Subcutaneous abdominal adipose tissue (tissue), 5 donors: ENCODE measurements around the gene ZNF557.
"Not testable (repeated sequence)": the region's sequence is repeated elsewhere in the genome, so short reads cannot be mapped to it uniquely, and the experiment has no call there.

Experiments
- H3K27ac ChIP-seq: one replicate; pipeline ENCODE4 v1.7.0; 2013; ENCODE audit warnings: low read depth, mild to moderate bottlenecking, inconsistent platforms, low read length, moderate library complexity
- H3K27me3 ChIP-seq, 5 donors: one replicate each; pipeline ENCODE4 v1.7.0; 2013; ENCODE audit warnings: low read length in 5 of 5, inconsistent platforms in 1 of 5; ENCODE audit not compliant: control insufficient read depth in 5 of 5, insufficient read depth in 4 of 5
- H3K36me3 ChIP-seq, 5 donors: one replicate each; pipeline ENCODE4 v1.7.0; 2013; ENCODE audit warnings: low read length in 5 of 5; ENCODE audit not compliant: control insufficient read depth in 5 of 5, insufficient read depth in 5 of 5
- H3K4me1 ChIP-seq, 5 donors: one replicate each; pipeline ENCODE4 v1.7.0; 2013; ENCODE audit warnings: low read length in 5 of 5, mild to moderate bottlenecking in 3 of 5, moderate library complexity in 1 of 5; ENCODE audit not compliant: control insufficient read depth in 5 of 5, insufficient read depth in 5 of 5
- H3K4me3 ChIP-seq, 5 donors: one replicate each; pipeline ENCODE4 v1.7.0; 2013; ENCODE audit warnings: low read length in 5 of 5, low read depth in 1 of 5
- H3K9ac ChIP-seq, 5 donors: one replicate each; pipeline ENCODE4 v1.7.0; 2013; ENCODE audit warnings: low read length in 5 of 5, mild to moderate bottlenecking in 4 of 5, moderate library complexity in 3 of 5
- H3K9me3 ChIP-seq, 5 donors: one replicate each; pipeline ENCODE4 v1.7.0; 2013; ENCODE audit warnings: low read length in 5 of 5; ENCODE audit not compliant: control insufficient read depth in 5 of 5
- donor health status: healthy.
- donor health status: healthy.
- donor health status: healthy.
- donor health status: healthy.
- donor health status: healthy.

The ZNF557 gene

DNA sequence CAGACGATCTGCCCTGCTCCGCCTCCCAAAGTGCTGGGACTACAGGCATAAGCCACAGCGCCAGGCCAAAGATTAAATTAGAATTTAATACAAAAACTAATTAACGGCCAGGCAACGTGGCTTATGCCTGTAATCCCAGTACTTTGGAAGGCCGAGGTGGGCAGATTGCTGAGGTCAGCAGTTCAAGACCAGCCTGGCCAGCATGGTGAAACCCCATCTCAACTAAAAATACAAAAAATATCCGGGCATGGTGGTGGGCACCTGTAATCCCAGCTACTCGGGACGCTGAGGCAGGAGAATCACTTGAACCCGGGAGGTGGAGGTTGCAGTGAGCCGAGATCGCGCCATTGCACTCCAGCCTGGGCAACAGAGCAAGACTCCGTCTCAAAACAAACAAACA, 13.8 kb upstream of the ZNF557 start:
- not testable (repeated sequence) for H3K27ac ChIP-seq, H3K27me3 ChIP-seq, H3K4me3 ChIP-seq, H3K9me3 ChIP-seq, H3K9ac ChIP-seq, H3K4me1 ChIP-seq, H3K36me3 ChIP-seq

DNA sequence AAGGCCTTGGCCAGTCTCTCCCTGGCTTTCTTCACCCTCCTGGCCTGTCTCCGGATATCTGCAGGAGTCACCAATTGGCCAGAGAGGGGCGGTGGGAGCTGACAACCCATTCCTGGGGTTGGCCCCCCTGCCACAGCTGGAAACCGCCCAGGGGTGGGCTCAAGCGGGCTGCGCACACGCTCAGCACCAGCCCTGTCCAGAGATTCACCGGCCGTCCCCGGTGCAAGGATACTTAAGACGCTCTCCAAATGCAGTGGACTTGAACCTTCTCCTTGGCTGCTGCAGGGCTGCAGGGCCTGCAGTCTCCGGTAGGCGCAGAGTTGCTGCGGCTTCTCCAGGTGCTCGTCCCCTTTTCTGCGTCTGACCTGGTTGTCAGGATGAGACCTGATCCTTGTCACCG, 13.1 kb upstream of the ZNF557 start:
- not testable (repeated sequence) for H3K4me1 ChIP-seq, H3K9ac ChIP-seq, H3K4me3 ChIP-seq, H3K27ac ChIP-seq, H3K9me3 ChIP-seq, H3K27me3 ChIP-seq, H3K36me3 ChIP-seq

DNA sequence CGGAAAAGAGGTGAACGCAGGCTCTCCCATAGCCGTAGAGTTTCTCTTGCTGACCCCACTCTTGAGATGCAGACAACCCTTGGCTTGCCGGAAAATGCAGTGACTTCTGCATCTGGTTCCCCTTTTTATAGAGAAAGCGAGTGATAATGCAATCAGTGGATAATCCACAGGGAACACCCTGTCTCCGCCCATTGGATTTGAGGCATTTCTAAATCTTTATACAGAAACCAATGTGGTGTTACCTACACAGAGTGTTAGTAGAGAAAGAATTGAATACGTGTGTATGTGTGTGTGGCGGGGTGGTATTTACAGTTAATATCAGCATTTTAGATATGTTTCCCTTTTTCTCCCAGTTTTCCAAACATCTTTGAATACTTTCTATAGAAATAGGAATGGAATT, 10.9 kb upstream of the ZNF557 start, which contains the start of gene MBD3L3:
TSS of gene MBD3L3 (minus strand) at position 101 of the 400 bp plus-strand sequence. CDS start at position 30, 71 bp downstream.
- not testable (repeated sequence) for H3K9me3 ChIP-seq, H3K36me3 ChIP-seq, H3K4me3 ChIP-seq, H3K27me3 ChIP-seq, H3K27ac ChIP-seq, H3K9ac ChIP-seq, H3K4me1 ChIP-seq

DNA sequence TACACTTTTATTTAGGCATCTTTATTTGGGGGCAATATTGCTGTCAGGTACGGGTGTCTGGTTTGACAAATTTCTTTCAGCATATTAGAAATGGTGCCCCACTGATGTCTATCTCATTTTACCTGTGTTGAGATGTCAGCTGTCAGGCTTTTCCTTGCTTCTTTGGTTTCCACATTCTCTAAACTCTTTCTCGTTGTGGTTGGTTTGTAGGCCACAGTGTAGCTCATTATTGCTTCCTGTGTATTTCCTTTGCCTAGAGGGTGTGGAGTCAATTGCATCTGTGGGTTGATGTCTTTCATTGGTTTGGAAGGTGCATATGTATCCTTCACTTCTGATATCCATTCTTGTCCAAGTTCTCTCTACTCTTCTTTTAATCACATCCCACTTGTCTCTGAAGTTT, 9.5 kb upstream of the ZNF557 start:
- not testable (repeated sequence) for H3K9ac ChIP-seq, H3K4me1 ChIP-seq, H3K4me3 ChIP-seq, H3K9me3 ChIP-seq, H3K27ac ChIP-seq, H3K36me3 ChIP-seq, H3K27me3 ChIP-seq

DNA sequence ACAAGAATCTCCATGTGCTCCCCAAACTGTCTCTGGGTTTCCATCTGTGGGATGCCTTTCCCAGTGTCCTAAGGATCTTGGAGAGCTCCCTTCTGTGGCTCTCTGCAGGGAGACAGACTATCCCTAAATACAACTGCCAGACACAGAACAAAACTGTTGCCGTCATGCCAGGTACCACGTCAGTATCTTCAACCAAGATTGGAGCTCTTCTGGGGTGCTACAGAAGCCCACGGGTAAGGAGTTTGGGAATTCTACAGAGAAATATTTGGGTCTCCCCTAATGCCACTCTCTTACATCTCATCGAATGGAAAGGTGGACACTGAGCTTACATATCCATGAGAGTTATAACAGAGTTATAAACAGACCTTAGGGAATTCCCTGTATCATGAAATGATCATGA, 6.2 kb upstream of the ZNF557 start:
- Histone ChIP-seq H3K27ac (no peak overlapping the region), H3K9ac (no peak overlapping the region), H3K4me3 (no peak overlapping the region), H3K27me3 (no peaks in the 10 kb centered on the region), H3K36me3 (no peaks in the 10 kb centered on the region), H3K4me1 (no peaks in the 10 kb centered on the region), H3K9me3 (peaks cover 0 to 3% (median 0%) of the 10 kb centered on the region in 5 donors)

DNA sequence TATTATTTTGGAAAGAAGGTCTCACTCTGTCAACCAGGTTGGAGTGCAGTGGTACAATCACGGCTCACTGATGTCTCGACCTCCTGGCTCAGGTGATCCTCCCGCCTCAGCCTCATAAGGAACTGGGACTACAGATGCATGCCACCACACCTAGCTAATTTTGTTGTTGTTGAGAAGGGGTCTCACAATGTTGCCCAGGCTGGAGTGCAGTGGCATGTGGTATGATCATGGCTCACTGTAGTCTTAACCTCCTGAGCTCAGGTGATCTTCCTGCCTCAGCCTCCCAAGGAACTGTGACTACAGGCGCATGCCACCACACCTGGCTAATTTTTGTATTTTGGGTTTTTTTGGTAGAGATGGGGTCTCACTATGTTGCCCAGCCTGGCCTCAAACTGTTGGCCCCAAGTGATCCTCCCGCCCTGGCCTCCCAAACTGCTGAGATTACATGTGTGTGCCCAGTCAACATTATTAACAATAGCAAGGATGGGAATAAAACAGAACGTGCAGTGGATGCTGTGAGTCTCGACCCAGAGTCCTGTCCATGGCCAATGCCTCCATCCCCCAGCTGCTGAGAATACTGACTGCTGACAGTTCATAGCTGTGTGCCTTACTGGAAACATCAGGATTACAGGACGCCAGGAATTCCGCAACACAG, 5.6 kb upstream of the ZNF557 start:
- Histone ChIP-seq H3K9ac (no peak overlapping the region), H3K27ac (no peak overlapping the region), H3K27me3 (no peaks in the 10 kb centered on the region), H3K4me1 (peaks cover 0 to 4% (median 0%) of the 10 kb centered on the region in 5 donors), H3K36me3 (no peaks in the 10 kb centered on the region), H3K9me3 (peaks cover 0 to 3% (median 0%) of the 10 kb centered on the region in 5 donors), H3K4me3 (no peak overlapping the region)

DNA sequence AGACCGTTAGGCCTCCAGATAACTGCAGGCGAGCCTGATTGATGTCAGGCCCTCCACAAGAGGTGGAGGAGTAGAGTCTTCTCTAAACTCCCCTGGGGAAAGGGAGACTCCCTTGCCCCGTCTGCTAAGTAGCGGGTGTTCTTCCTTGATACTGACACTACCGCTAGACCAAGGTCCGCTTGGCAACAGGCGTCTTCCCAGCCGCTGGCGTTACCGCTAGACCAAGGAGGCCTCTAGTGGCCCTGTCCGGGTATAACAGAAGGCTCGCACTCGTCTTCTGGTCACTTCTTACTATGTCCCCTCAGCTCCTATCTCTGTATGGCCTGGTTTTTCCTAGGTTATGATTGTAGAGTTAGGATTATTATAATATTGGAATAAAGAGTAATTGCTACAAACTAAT, 2.4 kb upstream of the ZNF557 start:
- H3K36me3 ChIP-seq, H3K9me3 ChIP-seq, H3K27ac ChIP-seq, H3K27me3 ChIP-seq, H3K4me3 ChIP-seq, H3K9ac ChIP-seq: not testable (repeated sequence)
- peaks cover 0 to 17% (median 13%) of the 10 kb centered on the region in 5 donors for H3K4me1 ChIP-seq

DNA sequence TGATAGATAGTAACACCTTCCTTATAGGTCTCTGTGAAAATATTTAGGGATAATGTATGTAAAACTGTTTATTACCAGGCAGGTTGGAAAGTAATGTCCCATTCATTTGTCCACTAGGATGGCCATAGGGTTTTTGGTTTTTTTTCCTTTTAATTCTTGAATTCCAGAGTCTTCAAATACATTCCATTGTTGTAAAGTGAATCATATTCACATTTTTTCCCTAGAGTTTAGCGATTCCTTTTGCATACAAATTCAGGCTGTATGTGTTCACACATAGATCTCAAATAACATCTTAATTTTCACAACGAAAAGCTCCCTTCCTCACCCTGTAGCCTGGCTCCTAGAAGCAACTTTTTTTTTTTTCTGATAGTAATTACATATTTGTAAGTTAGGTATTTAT, 1.8 kb upstream of the ZNF557 start:
- H3K4me1 ChIP-seq: peaks cover 0 to 17% (median 13%) of the 10 kb centered on the region in 5 donors
- no peak overlapping the region for H3K4me3 ChIP-seq
- H3K9me3 ChIP-seq: peaks cover 0 to 3% (median 0%) of the 10 kb centered on the region in 5 donors
- no peak overlapping the region for H3K9ac ChIP-seq
- peaks cover 0 to 12% (median 10%) of the 10 kb centered on the region in 5 donors for H3K36me3 ChIP-seq
- H3K27ac ChIP-seq: no peak overlapping the region
- no peaks in the 10 kb centered on the region for H3K27me3 ChIP-seq

DNA sequence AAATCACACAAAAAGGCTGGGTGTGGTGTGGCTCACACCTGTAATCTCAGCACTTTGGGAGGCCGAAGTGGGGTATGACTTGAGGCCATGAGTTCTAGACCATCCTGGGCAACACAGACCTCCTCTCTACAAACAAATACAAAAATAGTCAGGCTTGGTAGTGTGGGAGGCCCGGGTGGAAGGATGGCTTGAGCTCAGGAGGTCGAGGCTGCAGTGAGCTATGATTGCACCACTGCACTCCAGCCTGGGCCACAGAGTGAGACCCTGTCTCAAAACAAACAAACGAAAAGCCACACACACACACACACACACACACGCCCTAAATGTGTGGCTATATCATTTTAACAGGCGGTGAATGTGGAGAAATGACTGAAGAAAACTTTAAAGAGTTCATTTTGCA, 904 bp upstream of the ZNF557 start:
- no peak overlapping the region for H3K9ac ChIP-seq
- H3K36me3 ChIP-seq: peaks cover 0 to 19% (median 17%) of the 10 kb centered on the region in 5 donors
- peaks cover 0 to 3% (median 0%) of the 10 kb centered on the region in 5 donors for H3K9me3 ChIP-seq
- H3K4me3 ChIP-seq: peak overlapping the region in 4 of 5 donors; percentile 34 to 93 (median 49)
- H3K4me1 ChIP-seq: peaks cover 0 to 17% (median 13%) of the 10 kb centered on the region in 5 donors
- no peak overlapping the region for H3K27ac ChIP-seq
- no peaks in the 10 kb centered on the region for H3K27me3 ChIP-seq

DNA sequence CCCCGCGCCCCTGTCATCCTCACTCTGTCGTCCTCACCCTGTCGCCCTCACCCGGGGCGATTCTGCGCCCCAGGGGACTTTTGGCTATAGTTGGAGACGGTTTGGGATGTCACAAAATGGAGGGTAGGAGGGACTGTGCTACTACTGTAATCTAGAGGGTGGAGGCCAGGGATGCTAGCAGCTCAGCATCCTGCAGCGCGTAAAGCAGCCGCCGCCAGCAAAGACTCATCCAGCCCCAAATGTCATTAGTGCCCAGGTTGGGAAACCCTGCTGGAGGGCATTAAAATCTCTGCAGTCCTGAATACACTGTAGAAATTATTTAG, 362 bp downstream of the ZNF557 start:
- Histone ChIP-seq H3K9me3 (peaks cover 0 to 3% (median 0%) of the 10 kb centered on the region in 5 donors), H3K36me3 (peaks cover 0 to 32% (median 25%) of the 10 kb centered on the region in 5 donors), H3K4me1 (peaks cover 0 to 17% (median 13%) of the 10 kb centered on the region in 5 donors), H3K27ac (peak overlapping the region; percentile 57), H3K27me3 (no peaks in the 10 kb centered on the region), H3K9ac (peak overlapping the region; percentile 73 to 88 (median 86)), H3K4me3 (peak overlapping the region; percentile 93 to 98 (median 97))
